Gastrocnemius medialis (tissue), 4 donors: Measurements from ENCODE around the gene SRBD1.

Source experiments
- CTCF ChIP-seq, 5 experiments: fragments of 450-650 bp in 3 of 5; fragments of 200-600 bp in 2 of 5; sonication (generic) in 2 of 5; IDR thresholded peaks in 4 of 5; conservative IDR thresholded peaks in 1 of 5; 1 replicate in 4 of 5; 2 replicates in 1 of 5; pipeline ENCODE4 v1.5.1; 2016 to 2019; ENCODE audit warnings: antibody characterized with exemption in 5 of 5, mild to moderate bottlenecking in 3 of 5, moderate library complexity in 3 of 5
- POLR2A ChIP-seq, 2 donors: fragments of 450-650 bp; IDR thresholded peaks; one replicate each; pipeline ENCODE4 v1.6.1; 2017; ENCODE audit warnings: antibody characterized with exemption in 2 of 2, mild to moderate bottlenecking in 2 of 2, moderate library complexity in 2 of 2

- TF ChIP-seq CTCF (IDR thresholded peaks at IDR 0.05 in 4 of 5, conservative IDR thresholded peaks at IDR 0.05 in 1 of 5) (no peak), POLR2A (IDR thresholded peaks at IDR 0.05) (no peak)
Measured at GRCh38 chr2:45629971-45630370, 18.9 kb upstream of the SRBD1 start.
